GM23338 (cell line): ENCODE measurements around the gene TET2. TPM values are rescaled to one million over a fixed set of nuclear protein-coding genes. Genes with fewer than 3 reads are reported as not detected.

Experiments used
- ATAC-seq: fragments of 200-7000 bp; cut with Tn5 transposase; 3 replicates; pipeline ENCODE4 v1.9.1; 2020
- DNase-seq: peaks from one replicate; pipeline ENCODE4 v3.0.0-alpha.2; 2015; ENCODE audit warnings: low spot score
- H2AFZ ChIP-seq: fragments of 200-600 bp; sonication (generic); 2 replicates; pipeline ENCODE4 v1.8.0; 2016; ENCODE audit warnings: antibody characterized with exemption, mild to moderate bottlenecking, moderate library complexity
- H3F3A ChIP-seq: fragments of 200-600 bp; sonication (generic); replicated peaks from 2 replicates; pipeline ENCODE4 v1.8.0; 2017; ENCODE audit warnings: antibody characterized with exemption, mixed run types, low read depth
- H3K27ac ChIP-seq: fragments of 200-600 bp; sonication (generic); 2 replicates; pipeline ENCODE4 v1.6.1; 2016; ENCODE audit warnings: low read depth
- H3K27me3 ChIP-seq: fragments of 200-600 bp; sonication (generic); 2 replicates; pipeline ENCODE4 v1.8.0; 2016; ENCODE audit warnings: mild to moderate bottlenecking, mixed run types, moderate library complexity; ENCODE audit not compliant: insufficient read depth
- H3K36me3 ChIP-seq: fragments of 200-600 bp; sonication (generic); 2 replicates; pipeline ENCODE4 v1.8.0; 2016; ENCODE audit warnings: mild to moderate bottlenecking; ENCODE audit not compliant: insufficient read depth
- H3K4me1 ChIP-seq: fragments of 200-600 bp; sonication (generic); 2 replicates; pipeline ENCODE4 v1.8.0; 2016; ENCODE audit warnings: mild to moderate bottlenecking, moderate library complexity; ENCODE audit not compliant: insufficient read depth
- H3K4me2 ChIP-seq: fragments of 200-600 bp; sonication (generic); 2 replicates; pipeline ENCODE4 v1.7.1; 2017; ENCODE audit warnings: mixed run types
- H3K4me3 ChIP-seq: fragments of 200-600 bp; sonication (generic); 2 replicates; pipeline ENCODE4 v1.6.1; 2016; ENCODE audit warnings: mixed run types
- H3K79me2 ChIP-seq: fragments of 200-600 bp; sonication (generic); replicated peaks from 2 replicates; pipeline ENCODE4 v1.8.0; 2017; ENCODE audit warnings: mild to moderate bottlenecking; ENCODE audit not compliant: insufficient read depth
- H3K9me2 ChIP-seq: fragments of 200-600 bp; sonication (generic); 2 replicates; pipeline ENCODE4 v1.8.0; 2017; ENCODE audit not compliant: insufficient read depth
- H4K20me1 ChIP-seq: fragments of 200-600 bp; sonication (generic); replicated peaks from 2 replicates; pipeline ENCODE4 v1.8.0; 2017; ENCODE audit warnings: mild to moderate bottlenecking; ENCODE audit not compliant: insufficient read depth
- H3K27ac Mint-ChIP-seq: 2 replicates; pipeline ENCODE4 v1.8.0; 2020; ENCODE audit warnings: inconsistent platforms, mild to moderate bottlenecking, moderate library complexity, mixed read lengths
- H3K27me3 Mint-ChIP-seq: 3 replicates; pipeline ENCODE4 v1.8.0; 2022; ENCODE audit warnings: low read depth, mild to moderate bottlenecking, moderate library complexity, mixed read lengths, inconsistent platforms; ENCODE audit not compliant: insufficient read depth, poor library complexity
- H3K36me3 Mint-ChIP-seq: 3 replicates; pipeline ENCODE4 v1.8.0; 2021; ENCODE audit warnings: low read depth, mild to moderate bottlenecking, inconsistent platforms, moderate library complexity, mixed read lengths
- H3K4me1 Mint-ChIP-seq: 3 replicates; pipeline ENCODE4 v1.8.0; 2020; ENCODE audit warnings: mild to moderate bottlenecking, inconsistent platforms, mixed read lengths
- H3K4me3 Mint-ChIP-seq: 3 replicates; pipeline ENCODE4 v1.8.0; 2021; ENCODE audit warnings: moderate library complexity, mild to moderate bottlenecking, inconsistent platforms, mixed read lengths
- H3K9me3 Mint-ChIP-seq: 3 replicates; pipeline ENCODE4 v1.8.0; 2020; ENCODE audit warnings: moderate library complexity, mild to moderate bottlenecking, inconsistent platforms, mixed read lengths
- ETS1 ChIP-seq: IDR thresholded peaks from 2 replicates; pipeline ENCODE4 v1.6.1; 2016; ENCODE audit warnings: antibody characterized with exemption
- NANOG ChIP-seq: IDR thresholded peaks from 2 replicates; pipeline ENCODE4 v1.6.1; 2016; ENCODE audit warnings: antibody characterized with exemption, borderline replicate concordance
- POLR2AphosphoS5 ChIP-seq: IDR thresholded peaks from 2 replicates; pipeline ENCODE4 v1.6.1; 2016; ENCODE audit warnings: antibody characterized with exemption, low read depth
- REST ChIP-seq: IDR thresholded peaks from one replicate; pipeline ENCODE4 v1.6.1; 2018; ENCODE audit warnings: antibody characterized with exemption; ENCODE audit not compliant: unreplicated experiment
- ZNF114 ChIP-seq: fragments of 250-450 bp; sonication (Bioruptor Pico); IDR thresholded peaks from 2 replicates; pipeline ENCODE4 v1.5.0; 2020; ENCODE audit warnings: mild to moderate bottlenecking, moderate library complexity
- polyA plus RNA-seq: library from polyadenylated mRNA; unstranded; fragments of >200 nt; fragmentation: Nextera tagmentation; extraction: Ambion mirVana; gene quantifications from 2 replicates; pipeline ENCODE4 v1.2.1, GENCODE V29; 2016
- total RNA-seq: library from RNA; depleted of rRNA; stranded (reverse); fragments of >200 nt; shearing (Covaris generic); gene quantifications from 2 replicates; pipeline ENCODE4 v1.2.3, GENCODE V29; 2014

TET2 gene
- total and polyA plus RNA-seq, 2 experiments from 2014 or later, result 1.2 to 2.2 TPM

GRCh38 chr4:105155426-105155825, 8.8 kb downstream of the TET2 start:
- no peak overlapping the region for H2AFZ ChIP-seq
- DNase-seq, result no peak
- H3K27ac ChIP-seq, result no peak overlapping the region
- no peaks in the 10 kb centered on the region; the same call in 1 of the 2 replicates for H3K79me2 ChIP-seq
- H3K9me2 ChIP-seq, result no peaks in the 10 kb centered on the region
- H4K20me1 ChIP-seq, result no peaks in the 10 kb centered on the region; the same call in 1 of the 2 replicates
- H3K27me3 ChIP-seq, result peaks cover 63% of the 10 kb centered on the region
- H3F3A ChIP-seq, result no peaks in the 10 kb centered on the region
- no peak overlapping the region for H3K4me2 ChIP-seq
- no peaks in the 10 kb centered on the region for H3K36me3 Mint-ChIP-seq
- H3K9me3 Mint-ChIP-seq, result no peaks in the 10 kb centered on the region
- H3K4me3 Mint-ChIP-seq, result no peak overlapping the region
- H3K36me3 ChIP-seq, result no peaks in the 10 kb centered on the region
- H3K4me1 Mint-ChIP-seq, result peaks cover 13% of the 10 kb centered on the region
- peaks cover 10% of the 10 kb centered on the region for H3K4me1 ChIP-seq
- no peak for ATAC-seq
- H3K4me3 ChIP-seq, result no peak overlapping the region
- TF ChIP-seq NANOG, result no peak
- TF ChIP-seq ETS1, result no peak
- peaks cover 29% of the 10 kb centered on the region for H3K27me3 Mint-ChIP-seq
- no peak overlapping the region for H3K27ac Mint-ChIP-seq

DNA sequence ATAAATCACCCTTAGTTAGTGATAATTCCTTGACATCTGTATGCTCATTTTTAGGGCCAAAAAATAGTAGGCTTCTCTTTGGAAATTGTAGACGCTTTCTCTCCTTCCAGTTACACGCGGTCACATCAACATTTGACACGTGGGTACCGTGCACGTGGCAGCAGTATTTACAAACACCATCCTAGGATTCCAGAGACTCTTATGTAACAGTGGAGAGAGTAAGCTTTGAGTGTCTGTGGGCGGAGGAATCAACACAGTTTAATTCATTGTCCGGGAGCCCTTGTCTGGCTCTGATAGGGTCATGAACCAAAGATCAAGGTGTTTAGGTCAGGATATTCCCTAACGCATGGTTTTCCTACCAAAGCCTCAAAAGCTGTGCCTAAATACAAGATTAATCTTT, 12.2 kb downstream of the TET2 start:
- Mint-ChIP-seq H3K27ac (no peak overlapping the region), H3K36me3 (no peaks in the 10 kb centered on the region), H3K4me1 (peaks cover 16% of the 10 kb centered on the region), H3K9me3 (no peaks in the 10 kb centered on the region), H3K4me3 (peak overlapping the region; percentile 37), H3K27me3 (peaks cover 50% of the 10 kb centered on the region)
- Histone ChIP-seq H3K4me2 (0 out of 2 replicates have a peak overlapping the region, but pooled peaks have one; percentile 0), H3K27ac (no peak overlapping the region), H3K4me3 (no peak overlapping the region), H3F3A (no peaks in the 10 kb centered on the region), H4K20me1 (peaks cover 16% of the 10 kb centered on the region), H3K27me3 (peaks cover 89% of the 10 kb centered on the region), H3K36me3 (no peaks in the 10 kb centered on the region), H3K4me1 (peaks cover 16% of the 10 kb centered on the region), H3K79me2 (no peaks in the 10 kb centered on the region), H2AFZ (no peak overlapping the region), H3K9me2 (no peaks in the 10 kb centered on the region)
- DNase-seq (peak; percentile 51), ATAC-seq (peak; percentile 79)
- TF ChIP-seq ZNF114 (CRISPR knock-in tag), result no peak
- no peak for TF ChIP-seq REST
- TF ChIP-seq POLR2AphosphoS5, result no peak
